GM23248 (cell line): ENCODE data around the gene UBXN6.

Experiments
- EZH2 ChIP-seq: fragments of 200-600 bp; sonication (generic); IDR thresholded peaks from 2 replicates; pipeline ENCODE4 v1.6.1; 2018; ENCODE audit warnings: antibody characterized with exemption, mild to moderate bottlenecking; ENCODE audit not compliant: insufficient read depth, poor library complexity, severe bottlenecking
- EZH2phosphoT487 ChIP-seq: fragments of 200-600 bp; sonication (generic); IDR thresholded peaks from 2 replicates; pipeline ENCODE4 v1.6.1; 2018; ENCODE audit warnings: antibody characterized with exemption, moderate library complexity, mild to moderate bottlenecking, low read depth; ENCODE audit not compliant: insufficient read depth

- TF ChIP-seq EZH2phosphoT487 = no peak
- TF ChIP-seq EZH2 = no peak
Observed at GRCh38 chr19:4439243-4439642, 18.4 kb downstream of the UBXN6 start.
